DOHH2 (cell line): ENCODE results near the gene C4BPA.

Source experiments
- H3F3A ChIP-seq: fragments of 200-600 bp; sonication (generic), shearing (Covaris generic); 2 replicates; pipeline ENCODE4 v1.6.0; 2016; ENCODE audit warnings: antibody characterized with exemption, mild to moderate bottlenecking; ENCODE audit not compliant: control insufficient read depth, insufficient read depth
- H3K27ac ChIP-seq: fragments of 200-600 bp; sonication (generic); 2 replicates; pipeline ENCODE4 v1.5.1; 2014; ENCODE audit warnings: low read depth, mild to moderate bottlenecking, low read length, moderate library complexity
- H3K27me3 ChIP-seq: fragments of 200-600 bp; sonication (generic); 2 replicates; pipeline ENCODE4 v1.6.1; 2014; ENCODE audit warnings: mild to moderate bottlenecking, low read length, mixed read lengths; ENCODE audit not compliant: control insufficient read depth
- H3K36me3 ChIP-seq: fragments of 200-600 bp; sonication (generic); 2 replicates; pipeline ENCODE4 v1.6.1; 2014; ENCODE audit warnings: mild to moderate bottlenecking, low read length, moderate library complexity, mixed read lengths; ENCODE audit not compliant: control insufficient read depth
- H3K4me1 ChIP-seq: fragments of 200-600 bp; sonication (generic); 2 replicates; pipeline ENCODE4 v1.6.1; 2014; ENCODE audit warnings: mild to moderate bottlenecking, low read length, mixed read lengths; ENCODE audit not compliant: control insufficient read depth
- H3K4me2 ChIP-seq: fragments of 200-600 bp; sonication (generic); 2 replicates; pipeline ENCODE4 v1.6.0; 2014; ENCODE audit warnings: mild to moderate bottlenecking, low read length, moderate library complexity
- H3K4me3 ChIP-seq: fragments of 200-600 bp; sonication (generic); 2 replicates; pipeline ENCODE4 v1.5.1; 2014; ENCODE audit warnings: mild to moderate bottlenecking, low read length, mixed read lengths
- H3K79me2 ChIP-seq: fragments of 200-600 bp; sonication (generic); 2 replicates; pipeline ENCODE4 v1.6.1; 2014; ENCODE audit warnings: mild to moderate bottlenecking, low read length, mixed read lengths; ENCODE audit not compliant: control insufficient read depth
- H3K9me2 ChIP-seq: fragments of 200-600 bp; sonication (generic); replicated peaks from 2 replicates; pipeline ENCODE4 v1.6.1; 2014; ENCODE audit warnings: mild to moderate bottlenecking, low read length, mixed read lengths; ENCODE audit not compliant: control insufficient read depth
- H3K9me3 ChIP-seq: fragments of 200-600 bp; sonication (generic); 2 replicates; pipeline ENCODE4 v1.6.1; 2014; ENCODE audit warnings: antibody characterized with exemption, low read length, mixed read lengths; ENCODE audit not compliant: control insufficient read depth, insufficient read depth
- H4K20me1 ChIP-seq: fragments of 200-600 bp; sonication (generic); 2 replicates; pipeline ENCODE4 v1.6.0; 2014; ENCODE audit warnings: low read depth, mild to moderate bottlenecking, antibody characterized with exemption, low read length, moderate library complexity; ENCODE audit not compliant: control insufficient read depth, insufficient read depth
- CTCF ChIP-seq: fragments of 200-600 bp; sonication (generic); IDR thresholded peaks from one replicate; pipeline ENCODE4 v1.5.1; 2014; ENCODE audit warnings: antibody characterized with exemption, mild to moderate bottlenecking, low read depth, low read length; ENCODE audit not compliant: poor library complexity, severe bottlenecking
- EZH2phosphoT487 ChIP-seq: fragments of 200-600 bp; sonication (generic); IDR thresholded peaks from 2 replicates; pipeline ENCODE4 v1.6.1; 2017; ENCODE audit warnings: borderline replicate concordance, mild to moderate bottlenecking, antibody characterized with exemption, low read length, moderate library complexity, mixed read lengths

Gene C4BPA

DNA sequence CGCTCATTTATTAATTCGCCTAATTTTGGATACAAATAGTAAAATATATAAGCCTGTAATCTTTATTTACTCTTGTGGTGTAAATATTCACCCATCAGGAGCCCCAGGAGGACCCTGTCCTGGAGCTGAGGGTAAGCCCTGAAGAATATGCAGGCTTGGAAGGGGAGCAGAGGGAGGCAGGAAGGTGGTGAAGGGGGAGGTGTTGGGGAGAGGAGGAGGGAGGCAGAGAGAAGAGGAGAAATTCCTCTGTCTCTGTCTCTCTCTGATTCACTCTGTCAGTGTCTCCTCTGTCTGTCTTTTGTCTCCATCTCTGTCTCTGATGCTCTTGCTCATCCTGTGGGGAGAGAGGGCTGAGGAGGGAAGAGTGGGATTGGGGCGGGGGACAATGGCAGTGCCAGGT is 18.1 kb upstream of the C4BPA start:
- Histone ChIP-seq H3K79me2 (no peaks in the 10 kb centered on the region), H3K27me3 (peaks cover 30% of the 10 kb centered on the region), H3K4me2 (no peak overlapping the region), H3K9me3 (no peaks in the 10 kb centered on the region), H4K20me1 (no peaks in the 10 kb centered on the region), H3K4me3 (no peak overlapping the region), H3K9me2 (no peaks in the 10 kb centered on the region), H3K4me1 (no peaks in the 10 kb centered on the region), H3K36me3 (no peaks in the 10 kb centered on the region), H3K27ac (no peak overlapping the region), H3F3A (no peaks in the 10 kb centered on the region)
- TF ChIP-seq EZH2phosphoT487 (no peak), CTCF (no peak)

- no peaks in the 10 kb centered on the region for H3K4me1 ChIP-seq
- H3K27me3 ChIP-seq: peaks cover 25% of the 10 kb centered on the region
- no peak for TF ChIP-seq EZH2phosphoT487
- no peak for TF ChIP-seq CTCF
- H3K27ac ChIP-seq: no peak overlapping the region
- H3K9me3 ChIP-seq: no peaks in the 10 kb centered on the region
- H3K4me2 ChIP-seq: no peak overlapping the region
- no peaks in the 10 kb centered on the region for H3K36me3 ChIP-seq
- H3K79me2 ChIP-seq: no peaks in the 10 kb centered on the region
- H3K4me3 ChIP-seq: no peak overlapping the region
- H3F3A ChIP-seq: no peaks in the 10 kb centered on the region
- H4K20me1 ChIP-seq: no peaks in the 10 kb centered on the region
- no peaks in the 10 kb centered on the region for H3K9me2 ChIP-seq
Measured at GRCh38 chr1:207088161-207088560, 15.9 kb upstream of the C4BPA start.

DNA sequence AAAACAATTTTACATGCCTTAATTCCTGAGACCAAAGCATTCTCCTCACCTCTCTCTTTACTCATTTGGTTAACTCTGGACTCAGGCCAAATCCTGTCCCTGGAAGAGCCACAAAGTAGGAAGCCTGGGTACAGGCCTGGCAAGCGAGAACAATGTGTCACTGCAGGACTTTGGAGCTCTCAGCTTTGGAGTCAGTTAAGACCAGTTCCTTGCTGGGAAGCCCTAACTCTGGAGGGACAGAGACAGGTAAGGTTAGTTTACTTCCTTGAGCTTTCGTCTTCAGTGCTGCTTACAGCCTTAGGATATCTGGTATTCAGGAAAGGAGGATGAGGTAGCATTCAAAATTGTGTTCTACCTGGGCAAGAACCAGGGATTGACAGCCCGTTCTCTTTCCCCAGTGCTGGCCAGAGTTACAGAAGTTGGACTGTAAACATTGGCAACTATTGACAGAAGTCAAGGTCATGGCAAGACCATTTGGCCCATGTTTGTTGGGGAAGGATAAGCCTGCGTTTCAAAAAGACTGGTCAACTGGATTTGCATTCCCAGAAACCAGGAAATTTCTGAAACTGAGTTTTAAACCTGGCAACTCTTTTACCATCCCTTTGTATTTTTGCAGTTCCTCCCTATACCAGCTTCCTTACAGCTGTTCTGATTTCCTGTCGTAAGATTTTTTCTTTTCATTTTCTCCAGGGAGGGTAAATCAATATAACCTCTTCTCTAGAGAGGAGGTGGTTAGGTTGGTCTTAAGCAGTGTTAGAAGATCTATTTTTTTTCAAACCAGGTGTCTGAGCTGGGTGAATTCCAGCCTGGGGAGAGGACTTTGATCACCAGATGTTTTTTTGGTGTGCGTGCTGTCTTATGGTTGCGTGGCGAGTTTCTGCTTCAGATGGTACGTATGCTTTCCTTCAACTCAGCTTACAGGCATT is 15.1 kb upstream of the C4BPA start, which contains the start of gene C4BPB:
TSS of gene C4BPB (plus strand) at position 160 of the 926 bp plus-strand sequence. CDS start at position 832, 672 bp downstream.
- Histone ChIP-seq H3F3A (no peaks in the 10 kb centered on the region), H3K27ac (no peak within 1 kb of the TSS), H3K27me3 (peaks cover 16% of the 10 kb centered on the region), H3K4me1 (no peaks in the 10 kb centered on the region), H3K36me3 (no peaks in the 10 kb centered on the region), H4K20me1 (no peaks in the 10 kb centered on the region), H3K9me3 (no peaks in the 10 kb centered on the region), H3K4me3 (no peak within 1 kb of the TSS), H3K9me2 (no peaks in the 10 kb centered on the region), H3K79me2 (no peaks in the 10 kb centered on the region), H3K4me2 (no peak within 1 kb of the TSS)
- TF ChIP-seq CTCF: no peak
- no peak for TF ChIP-seq EZH2phosphoT487
